H9 (cell line): ENCODE data around the gene PRIMPOL. TPM values are rescaled to one million over a fixed set of nuclear protein-coding genes. Genes with fewer than 3 reads are reported as not detected.
A peak's percentile ranks its signal among the peaks of the same experiment; 100 is the strongest.

Source experiments
- DNase-seq: peaks from one replicate; pipeline ENCODE4 v3.0.0-alpha.2; 2017
- H2AFZ ChIP-seq: one replicate; pipeline ENCODE4 v1.6.1; 2013; ENCODE audit warnings: mild to moderate bottlenecking, low read length, control low read depth, moderate library complexity
- H2AK5ac ChIP-seq: 2 replicates; pipeline ENCODE4 v1.6.1; 2013; ENCODE audit warnings: low read length, control low read depth, mixed read lengths; ENCODE audit not compliant: insufficient read length
- H2BK120ac ChIP-seq: one replicate; pipeline ENCODE4 v1.6.1; 2013; ENCODE audit warnings: low read depth, mild to moderate bottlenecking, low read length, control low read depth, inconsistent platforms; ENCODE audit not compliant: poor library complexity, severe bottlenecking
- H2BK12ac ChIP-seq: 2 replicates; pipeline ENCODE4 v1.6.1; 2013; ENCODE audit warnings: low read length, control low read depth, mixed read lengths, low read depth; ENCODE audit not compliant: insufficient read length
- H2BK15ac ChIP-seq: 2 replicates; pipeline ENCODE4 v1.6.1; 2013; ENCODE audit warnings: low read depth, low read length, control low read depth
- H2BK20ac ChIP-seq: one replicate; pipeline ENCODE4 v1.6.1; 2013; ENCODE audit warnings: low read depth, mild to moderate bottlenecking, low read length, control low read depth, inconsistent platforms; ENCODE audit not compliant: poor library complexity, severe bottlenecking
- H2BK5ac ChIP-seq: 2 replicates; pipeline ENCODE4 v1.6.1; 2013; ENCODE audit warnings: low read length, control low read depth, mixed read lengths; ENCODE audit not compliant: insufficient read length
- H3K14ac ChIP-seq: 2 replicates; pipeline ENCODE4 v1.6.1; 2013; ENCODE audit warnings: low read length, control low read depth; ENCODE audit not compliant: insufficient read depth
- H3K18ac ChIP-seq: 2 replicates; pipeline ENCODE4 v1.6.1; 2013; ENCODE audit warnings: low read depth, mild to moderate bottlenecking, mixed read lengths, low read length, control low read depth; ENCODE audit not compliant: insufficient read length
- H3K23ac ChIP-seq: 2 replicates; pipeline ENCODE4 v1.6.1; 2013; ENCODE audit warnings: low read length, control low read depth, mixed read lengths, low read depth; ENCODE audit not compliant: insufficient read length
- H3K23me2 ChIP-seq: 2 replicates; pipeline ENCODE4 v1.6.1; 2013; ENCODE audit warnings: low read depth, mild to moderate bottlenecking, mixed read lengths, low read length, control low read depth; ENCODE audit not compliant: insufficient read length, poor library complexity, severe bottlenecking
- H3K27ac ChIP-seq: 2 replicates; pipeline ENCODE4 v1.5.1; 2013; ENCODE audit warnings: low read length, control low read depth, mixed read lengths, low read depth; ENCODE audit not compliant: insufficient read length
- H3K27me3 ChIP-seq: 2 replicates; pipeline ENCODE4 v1.6.1; 2013; ENCODE audit warnings: low read length, control low read depth, inconsistent platforms; ENCODE audit not compliant: insufficient read depth
- H3K4ac ChIP-seq: 2 replicates; pipeline ENCODE4 v1.6.1; 2013; ENCODE audit warnings: low read depth, mild to moderate bottlenecking, control low read depth, inconsistent platforms, low read length, moderate library complexity
- H3K4me1 ChIP-seq: 2 replicates; pipeline ENCODE4 v1.6.1; 2013; ENCODE audit warnings: low read length, control low read depth, inconsistent platforms; ENCODE audit not compliant: insufficient read depth
- H3K4me2 ChIP-seq: 2 replicates; pipeline ENCODE4 v1.6.1; 2013; ENCODE audit warnings: low read length, control low read depth, mixed read lengths; ENCODE audit not compliant: insufficient read length, insufficient read depth
- H3K56ac ChIP-seq: 2 replicates; pipeline ENCODE4 v1.6.1; 2013; ENCODE audit warnings: low read depth, mild to moderate bottlenecking, mixed read lengths, low read length, control low read depth; ENCODE audit not compliant: insufficient read length
- H3K79me1 ChIP-seq: 2 replicates; pipeline ENCODE4 v1.6.1; 2013; ENCODE audit warnings: low read depth, mild to moderate bottlenecking, moderate library complexity, low read length, control low read depth, inconsistent platforms; ENCODE audit not compliant: insufficient read depth, poor library complexity, severe bottlenecking
- H3K79me2 ChIP-seq: 2 replicates; pipeline ENCODE4 v1.6.1; 2013; ENCODE audit warnings: low read length, control low read depth, inconsistent platforms; ENCODE audit not compliant: insufficient read depth
- H3K9ac ChIP-seq: 2 replicates; pipeline ENCODE4 v1.6.1; 2013; ENCODE audit warnings: low read length, control low read depth, mixed read lengths; ENCODE audit not compliant: insufficient read length; ENCODE audit errors: extremely low read depth
- H3K9me3 ChIP-seq: one replicate; pipeline ENCODE4 v1.6.1; 2013; ENCODE audit warnings: low read depth, low read length, inconsistent platforms; ENCODE audit not compliant: control insufficient read depth
- H3T11ph ChIP-seq: one replicate; pipeline ENCODE4 v1.6.1; 2013; ENCODE audit warnings: mild to moderate bottlenecking, low read length, control low read depth, inconsistent platforms
- H4K20me1 ChIP-seq: one replicate; pipeline ENCODE4 v1.6.1; 2013; ENCODE audit not compliant: control insufficient read depth, insufficient read length, insufficient read depth
- H4K5ac ChIP-seq: 2 replicates; pipeline ENCODE4 v1.6.1; 2013; ENCODE audit warnings: low read depth, mild to moderate bottlenecking, mixed read lengths, low read length, control low read depth; ENCODE audit not compliant: insufficient read length
- H4K8ac ChIP-seq: replicated peaks from 2 replicates; pipeline ENCODE4 v1.6.1; 2013; ENCODE audit warnings: low read length, control low read depth, mixed read lengths, low read depth; ENCODE audit not compliant: insufficient read length
- H4K91ac ChIP-seq: 2 replicates; pipeline ENCODE4 v1.6.1; 2013; ENCODE audit warnings: low read depth, mild to moderate bottlenecking, moderate library complexity, mixed read lengths, low read length, control low read depth; ENCODE audit not compliant: insufficient read length
- H3K27ac Mint-ChIP-seq, 3 experiments: 2 replicates in 2 of 3; 3 replicates in 1 of 3; pipeline ENCODE4 v1.8.0; 2020 to 2021; ENCODE audit warnings: mixed read lengths in 3 of 3, mild to moderate bottlenecking in 1 of 3, moderate library complexity in 1 of 3
- H3K27me3 Mint-ChIP-seq: 2 replicates; pipeline ENCODE4 v1.8.0; 2021; ENCODE audit warnings: low read depth, mild to moderate bottlenecking, moderate library complexity, mixed read lengths
- H3K36me3 Mint-ChIP-seq, 3 experiments: 2 replicates in 2 of 3; 3 replicates in 1 of 3; pipeline ENCODE4 v1.8.0; 2020 to 2021; ENCODE audit warnings: low read depth in 3 of 3, mixed read lengths in 3 of 3; ENCODE audit not compliant: insufficient read depth in 1 of 3
- H3K4me1 Mint-ChIP-seq, 2 experiments: 2 replicates each; pipeline ENCODE4 v1.8.0; 2020; ENCODE audit warnings: mixed read lengths in 2 of 2
- H3K4me3 Mint-ChIP-seq, 2 experiments: 2 replicates in 1 of 2; 3 replicates in 1 of 2; pipeline ENCODE4 v1.8.0; 2020 to 2021; ENCODE audit warnings: mild to moderate bottlenecking in 2 of 2, mixed read lengths in 2 of 2, moderate library complexity in 1 of 2
- H3K9me3 Mint-ChIP-seq, 2 experiments: 2 replicates in 1 of 2; 3 replicates in 1 of 2; pipeline ENCODE4 v1.8.0; 2020; ENCODE audit warnings: mild to moderate bottlenecking in 2 of 2, mixed read lengths in 2 of 2, moderate library complexity in 1 of 2
- CTCF ChIP-seq: fragments of 200-600 bp; sonication (generic); conservative IDR thresholded peaks from 3 replicates; pipeline ENCODE4 v1.8.0; 2021; ENCODE audit warnings: antibody characterized with exemption, mild to moderate bottlenecking
- WGBS: extraction: QIAGEN DNeasy Blood & Tissue Kit; methylation state at CpG from one replicate; pipeline ENCODE4 v1.1.7; 2013; ENCODE audit warnings: missing lambda C conversion rate, low lambda C conversion rate, mixed read lengths; ENCODE audit not compliant: insufficient read length; ENCODE audit errors: extremely low coverage; 5-methylcytosine and 5-hydroxymethylcytosine counted together
- total RNA-seq: library from RNA; stranded (reverse); gene quantifications from 2 replicates; pipeline ENCODE4 v1.2.1, GENCODE V29; 2021

The PRIMPOL gene
- total RNA-seq, 1 experiment from 2014 or later: 4.9 TPM

- no peak overlapping the region for H3K9ac ChIP-seq
- no peak for TF ChIP-seq CTCF
Measured at GRCh38 chr4:184705692-184706091, 56.2 kb downstream of the PRIMPOL start.

More at GRCh38 chr4:184705692-184706091, 56.2 kb downstream of the PRIMPOL start:
- Mint-ChIP-seq H3K9me3 (no peaks in the 10 kb centered on the region), H3K36me3 (peaks cover 50 to 88% (median 86%) of the 10 kb centered on the region in 3 experiments; a peak in 6 of 7 replicates), H3K27ac (peak overlapping the region in 2 of 3 experiments; percentile 20 to 41; a peak in 2 of 7 replicates), H3K4me1 (no peaks in the 10 kb centered on the region), H3K4me3 (no peak overlapping the region), H3K27me3 (no peaks in the 10 kb centered on the region)
- no peak overlapping the region for H3K27ac ChIP-seq
- no peak overlapping the region for H4K5ac ChIP-seq
- no peak overlapping the region for H3K56ac ChIP-seq
- no peak overlapping the region for H2AFZ ChIP-seq
- no peak overlapping the region for H2BK12ac ChIP-seq
- H3T11ph ChIP-seq: no peak overlapping the region
- no peaks in the 10 kb centered on the region for H3K27me3 ChIP-seq
- no peak overlapping the region for H3K14ac ChIP-seq
- H3K23ac ChIP-seq: no peak overlapping the region
- H3K9me3 ChIP-seq: no peaks in the 10 kb centered on the region
- H3K23me2 ChIP-seq: no peaks in the 10 kb centered on the region
- WGBS: no CpG with 5 or more reads among the region's 5 CpGs
- H4K91ac ChIP-seq: no peak overlapping the region
- no peak overlapping the region for H3K4me2 ChIP-seq
- H2BK15ac ChIP-seq: no peak overlapping the region
- H2AK5ac ChIP-seq: no peak overlapping the region
- no peaks in the 10 kb centered on the region for H3K79me1 ChIP-seq
- no peak overlapping the region for H4K8ac ChIP-seq
- no peak overlapping the region for H3K18ac ChIP-seq
- no peak overlapping the region for H2BK20ac ChIP-seq
- DNase-seq: no peak
- no peaks in the 10 kb centered on the region for H4K20me1 ChIP-seq
- H3K4ac ChIP-seq: no peak overlapping the region
- H3K4me1 ChIP-seq: no peaks in the 10 kb centered on the region
- H2BK120ac ChIP-seq: no peak overlapping the region
- H3K79me2 ChIP-seq: no peaks in the 10 kb centered on the region
- H2BK5ac ChIP-seq: no peak overlapping the region
